Endothelial cell of umbilical vein (primary cell): ENCODE data around the gene MAT1A. TPM values are rescaled to one million over a fixed set of nuclear protein-coding genes. Genes with fewer than 3 reads are reported as not detected.

Experiments
- BruUV-seq: library from RNA; stranded (reverse); fragments of 400-500 nt; replicated peaks from 2 replicates; lab custom pipeline; 2021; lab: Mats Ljungman, UMichigan
- CTCF ChIA-PET: fragments of 300-600, 350-600 bp; sonication (Branson Sonifier 250); formaldehyde crosslinking; loops from one replicate; lab custom pipeline; 2021; ENCODE audit warnings: antibody characterized with exemption, inconsistent platforms; lab: Charles Lee
- POLR2A ChIA-PET: fragments of 300-600, 350-600 bp; sonication (Branson Sonifier 250); formaldehyde crosslinking; loops from one replicate; lab custom pipeline; 2021; ENCODE audit warnings: antibody characterized with exemption, inconsistent platforms; lab: Charles Lee
- DNase-seq: peaks from one replicate; pipeline ENCODE4 v3.0.0-alpha.2; 2011; ENCODE audit warnings: low read depth, low spot score
- FAIRE-seq: peaks from 2 replicates; lab custom pipeline; 2011; peaks lifted over from hg19 to GRCh38; lab: Jason Lieb, UNC
- H2AFZ ChIP-seq: 2 replicates; pipeline ENCODE4 v1.6.0; 2012; ENCODE audit warnings: low read depth, low read length, control low read depth, inconsistent platforms
- H3K27ac ChIP-seq: 2 replicates; pipeline ENCODE4 v1.5.1; 2011; ENCODE audit warnings: low read depth, mild to moderate bottlenecking, control low read depth, low read length, moderate library complexity; ENCODE audit not compliant: insufficient read depth
- H3K27me3 ChIP-seq, 2 experiments: 2 replicates each; pipeline versions ENCODE4 v1.6.0 to v1.6.1; 2011; ENCODE audit warnings: low read length in 2 of 2, mixed read lengths in 1 of 2; ENCODE audit not compliant: control insufficient read depth in 2 of 2, insufficient read depth in 2 of 2
- H3K36me3 ChIP-seq, 2 experiments: 2 replicates in 1 of 2; 3 replicates in 1 of 2; pipeline ENCODE4 v1.5.1; 2011; ENCODE audit warnings: low read length in 2 of 2, mild to moderate bottlenecking in 1 of 2, moderate library complexity in 1 of 2; ENCODE audit not compliant: control insufficient read depth in 2 of 2, insufficient read depth in 2 of 2; ENCODE audit errors: extremely low read depth in 1 of 2
- H3K4me1 ChIP-seq: 3 replicates; pipeline ENCODE4 v1.5.1; 2011; ENCODE audit warnings: mild to moderate bottlenecking, low read length; ENCODE audit not compliant: control insufficient read depth, insufficient read depth; ENCODE audit errors: extremely low read depth
- H3K4me2 ChIP-seq: 2 replicates; pipeline ENCODE4 v1.6.1; 2011; ENCODE audit warnings: low read length, control low read depth, mixed read lengths; ENCODE audit not compliant: insufficient read depth
- H3K4me3 ChIP-seq, 3 experiments: fragments of 200-600 bp in 1 of 3; sonication (generic), shearing (Covaris generic) in 1 of 3; replicated peaks in 1 of 3; 2 replicates each; pipeline ENCODE4 v1.5.1; 2011 to 2016; ENCODE audit warnings: control low read depth in 3 of 3, low read length in 3 of 3, mild to moderate bottlenecking in 2 of 3, inconsistent platforms in 1 of 3, low read depth in 1 of 3, moderate library complexity in 1 of 3; ENCODE audit not compliant: insufficient read depth in 1 of 3
- H3K79me2 ChIP-seq: 2 replicates; pipeline ENCODE4 v1.6.0; 2012; ENCODE audit warnings: low read length, inconsistent platforms; ENCODE audit not compliant: control insufficient read depth, insufficient read depth
- H3K9ac ChIP-seq: replicated peaks from 2 replicates; pipeline ENCODE3; 2011; ENCODE audit warnings: low read length, control low read depth; ENCODE audit not compliant: insufficient read depth; ENCODE audit errors: extremely low read depth
- H3K9me1 ChIP-seq: replicated peaks from 3 replicates; pipeline ENCODE4 v1.6.0; 2011; ENCODE audit warnings: mild to moderate bottlenecking, low read length; ENCODE audit not compliant: control insufficient read depth, insufficient read depth; ENCODE audit errors: extremely low read depth
- H3K9me3 ChIP-seq: replicated peaks from 2 replicates; pipeline ENCODE4 v1.5.1; 2012; ENCODE audit warnings: low read length, inconsistent platforms; ENCODE audit not compliant: control insufficient read depth, insufficient read depth
- H4K20me1 ChIP-seq: replicated peaks from 2 replicates; pipeline ENCODE3; 2011; ENCODE audit warnings: mild to moderate bottlenecking, low read length; ENCODE audit not compliant: control insufficient read depth, insufficient read depth; ENCODE audit errors: extremely low read depth
- CTCF ChIP-seq, 2 donors: IDR thresholded peaks; 1 replicate in 1 of 2; 2 replicates in 1 of 2; pipeline ENCODE4 v1.5.1; 2011; ENCODE audit warnings: low read length in 2 of 2, mild to moderate bottlenecking in 2 of 2, moderate library complexity in 2 of 2, control low read depth in 1 of 2, inconsistent platforms in 1 of 2, low read depth in 1 of 2; ENCODE audit not compliant: insufficient read depth in 1 of 2; ENCODE audit errors: extremely low read depth in 1 of 2
- EZH2 ChIP-seq: IDR thresholded peaks from 2 replicates; pipeline ENCODE4 v1.6.1; 2012; ENCODE audit warnings: borderline replicate concordance, low read depth, mild to moderate bottlenecking, moderate library complexity, low read length, inconsistent platforms; ENCODE audit not compliant: severe bottlenecking
- FOS ChIP-seq: IDR thresholded peaks from 2 replicates; pipeline ENCODE4 v1.6.1; 2011; ENCODE audit warnings: mild to moderate bottlenecking, low read length, moderate library complexity, borderline replicate concordance; ENCODE audit not compliant: insufficient read depth
- GATA2 ChIP-seq: IDR thresholded peaks from 2 replicates; pipeline ENCODE4 v1.7.0; 2011; ENCODE audit warnings: low read depth, mild to moderate bottlenecking, moderate library complexity, mixed read lengths, low read length; ENCODE audit not compliant: insufficient read length, insufficient read depth
- JUN ChIP-seq: IDR thresholded peaks from 2 replicates; pipeline ENCODE4 v1.6.1; 2011; ENCODE audit warnings: borderline replicate concordance, low read depth; ENCODE audit not compliant: insufficient read length, insufficient read depth
- MAX ChIP-seq: IDR thresholded peaks from 2 replicates; pipeline ENCODE4 v1.6.1; 2011; ENCODE audit not compliant: insufficient read depth, insufficient read length
- MYC ChIP-seq: IDR thresholded peaks from one replicate; pipeline ENCODE4 v1.6.1; 2011; ENCODE audit warnings: mild to moderate bottlenecking, low read depth, low read length
- POLR2A ChIP-seq: IDR thresholded peaks from 2 replicates; pipeline ENCODE4 v1.6.1; 2012; ENCODE audit warnings: low read depth, mild to moderate bottlenecking, control low read depth, low read length
- POLR2AphosphoS5 ChIP-seq: IDR thresholded peaks from 2 replicates; pipeline ENCODE4 v1.6.1; 2012; ENCODE audit warnings: low read depth, mild to moderate bottlenecking, control low read depth, low read length, moderate library complexity; ENCODE audit not compliant: insufficient read depth
- dilution Hi-C: fragments of 300-500 bp; cut with MboI; formaldehyde crosslinking; loops from one replicate; pipeline ENCODE4 v1.15.0; 2019; ENCODE audit warnings: low sequenced_read_pairs; ENCODE audit not compliant: extremely low pct_ligation_motif_present
- intact Hi-C: fragments of 100-400 bp; cut with micrococcal nuclease; formaldehyde crosslinking; loops from one replicate; pipeline ENCODE4 v1.10.0; 2022
- polyA plus RNA-seq, 4 experiments: library from polyadenylated mRNA; depleted of rRNA in 3 of 4; stranded (reverse) in 3 of 4; unstranded in 1 of 4; fragments of >200 nt; gene quantifications; 2 replicates each; pipeline versions ENCODE4 v1.2.1 to v1.2.3, GENCODE V29; 2011 to 2012; ENCODE audit warnings: missing spikeins in 1 of 4
- total RNA-seq: library from RNA; stranded (reverse); gene quantifications from 2 replicates; pipeline ENCODE4 v1.2.3, GENCODE V29; 2021

Gene MAT1A
- total and polyA plus RNA-seq, 2 donors (not counting 3 experiments of a cell fraction or from before 2014, with no cell fraction given): not detected

GRCh38 chr10:80268266-80268665 lies 21.2 kb downstream of the MAT1A start:
- DNase-seq: no peak
- Histone ChIP-seq H2AFZ (no peak overlapping the region), H3K27me3 (no peaks in the 10 kb centered on the region), H3K4me2 (no peak overlapping the region), H3K9ac (no peak overlapping the region), H3K36me3 (no peaks in the 10 kb centered on the region), H3K27ac (no peak overlapping the region), H4K20me1 (no peaks in the 10 kb centered on the region), H3K9me1 (no peaks in the 10 kb centered on the region), H3K4me1 (no peaks in the 10 kb centered on the region), H3K79me2 (no peaks in the 10 kb centered on the region), H3K9me3 (no peaks in the 10 kb centered on the region), H3K4me3 (no peak overlapping the region)
- POLR2A ChIA-PET: no interaction called here
- dilution Hi-C loops: no loop called here
- TF ChIP-seq POLR2A (no peak), FOS (no peak), EZH2 (no peak), GATA2 (no peak), JUN (no peak), MAX (no peak), CTCF (IDR thresholded peaks at IDR 0.05; ENCODE audit: extremely low read depth in 1 of 2, insufficient read depth in 1 of 2, low read depth in 1 of 2, low read length in 2 of 2) (no peak), POLR2AphosphoS5 (no peak), MYC (no peak)
- CTCF ChIA-PET: interaction anchor here (1.4 kb wide), 1 partner anchor 10 kb away, joined by 3 read pairs; no protein-coding TSS in a partner anchor
- no peak for FAIRE-seq
- no TSS peak for BruUV-seq
- intact Hi-C loops: no loop called here
